WTC11 (cell line): ENCODE measurements around the gene LRRC2. TPM values are rescaled to one million over a fixed set of nuclear protein-coding genes. Genes with fewer than 3 reads are reported as not detected.
A peak's percentile ranks its signal among the peaks of the same experiment; 100 is the strongest.

Experiments used
- ATAC-seq: fragments of 200-7000 bp; cut with Tn5 transposase; 2 replicates; pipeline ENCODE4 v1.10.0; 2021; ENCODE audit warnings: mild to moderate bottlenecking, moderate library complexity
- CTCF ChIA-PET: fragments of 300-600 bp; sonication (Branson Sonifier 250); formaldehyde crosslinking; loops from one replicate; lab custom pipeline; 2021; ENCODE audit warnings: antibody characterized with exemption; lab: Charles Lee
- POLR2A ChIA-PET: fragments of 350-600 bp; sonication (Branson Sonifier 250); formaldehyde crosslinking; loops from one replicate; lab custom pipeline; 2021; ENCODE audit warnings: antibody characterized with exemption; lab: Charles Lee
- DNase-seq: peaks from one replicate; pipeline ENCODE4 v3.0.0; 2021; ENCODE audit warnings: low spot score
- H3K27ac Mint-ChIP-seq: 2 replicates; pipeline ENCODE4 v1.8.0; 2021; ENCODE audit warnings: mixed read lengths
- H3K27me3 Mint-ChIP-seq: 2 replicates; pipeline ENCODE4 v1.8.0; 2021; ENCODE audit warnings: low read depth, mild to moderate bottlenecking, moderate library complexity, mixed read lengths
- H3K36me3 Mint-ChIP-seq: 2 replicates; pipeline ENCODE4 v1.8.0; 2021; ENCODE audit warnings: mixed read lengths
- H3K4me1 Mint-ChIP-seq: 2 replicates; pipeline ENCODE4 v1.8.0; 2022; ENCODE audit warnings: mixed read lengths
- H3K4me3 Mint-ChIP-seq: 2 replicates; pipeline ENCODE4 v1.8.0; 2021; ENCODE audit warnings: mild to moderate bottlenecking, moderate library complexity, mixed read lengths
- H3K9me3 Mint-ChIP-seq: 2 replicates; pipeline ENCODE4 v1.8.0; 2021; ENCODE audit warnings: mixed read lengths
- CTCF ChIP-seq: fragments of 200-600 bp; IDR thresholded peaks from 2 replicates; pipeline ENCODE4 v1.8.0; 2022; ENCODE audit warnings: antibody characterized with exemption
- E2F4 ChIP-seq: sonication (generic); formaldehyde crosslinking; IDR thresholded peaks from 2 replicates; pipeline ENCODE4 v1.8.1; 2022; ENCODE audit warnings: low read depth, mild to moderate bottlenecking, moderate library complexity, missing genetic modification reagents, borderline replicate concordance
- E2F5 ChIP-seq: sonication (generic); formaldehyde crosslinking; IDR thresholded peaks from 2 replicates; pipeline ENCODE4 v1.8.1; 2022; ENCODE audit warnings: mild to moderate bottlenecking, moderate library complexity, missing genetic modification reagents
- EMX1 ChIP-seq: fragments of 250-450 bp; sonication (Bioruptor Pico); IDR thresholded peaks from 2 replicates; pipeline ENCODE4 v1.8.0; 2021; ENCODE audit warnings: mild to moderate bottlenecking
- ETV6 ChIP-seq: sonication (generic); formaldehyde crosslinking; IDR thresholded peaks from 2 replicates; pipeline ENCODE4 v1.8.1; 2022; ENCODE audit warnings: mild to moderate bottlenecking, missing genetic modification reagents
- GRHL2 ChIP-seq: fragments of 250-450 bp; sonication (Bioruptor Pico); IDR thresholded peaks from 2 replicates; pipeline ENCODE4 v1.8.0; 2022; ENCODE audit warnings: mild to moderate bottlenecking, moderate library complexity; ENCODE audit not compliant: insufficient replicate concordance, severe bottlenecking
- JAZF1 ChIP-seq: fragments of 250-450 bp; sonication (Bioruptor Pico); IDR thresholded peaks from 2 replicates; pipeline ENCODE4 v1.9.0; 2021; ENCODE audit warnings: moderate library complexity, mild to moderate bottlenecking, inconsistent platforms
- NR2C2 ChIP-seq: sonication (generic); formaldehyde crosslinking; IDR thresholded peaks from 2 replicates; pipeline ENCODE4 v1.8.0; 2022; ENCODE audit warnings: mild to moderate bottlenecking, missing genetic modification reagents
- PRRX2 ChIP-seq: fragments of 250-450 bp; sonication (Bioruptor Pico); IDR thresholded peaks from 2 replicates; pipeline ENCODE4 v1.8.0; 2021; ENCODE audit warnings: mild to moderate bottlenecking
- RELA ChIP-seq: sonication (generic); formaldehyde crosslinking; IDR thresholded peaks from 2 replicates; pipeline ENCODE4 v1.8.1; 2022; ENCODE audit warnings: missing genetic modification reagents, mild to moderate bottlenecking, borderline replicate concordance
- RORB ChIP-seq: fragments of 250-450 bp; sonication (Bioruptor Pico); IDR thresholded peaks from 2 replicates; pipeline ENCODE4 v1.9.0; 2021; ENCODE audit warnings: mild to moderate bottlenecking
- SMAD4 ChIP-seq: sonication (generic); formaldehyde crosslinking; IDR thresholded peaks from 2 replicates; pipeline ENCODE4 v1.8.0; 2022; ENCODE audit warnings: mild to moderate bottlenecking, missing genetic modification reagents
- SOX15 ChIP-seq: fragments of 250-450 bp; sonication (Bioruptor Pico); IDR thresholded peaks from 2 replicates; pipeline ENCODE4 v1.9.0; 2021; ENCODE audit warnings: mild to moderate bottlenecking
- SP1 ChIP-seq: sonication (generic); formaldehyde crosslinking; conservative IDR thresholded peaks from 2 replicates; pipeline ENCODE4 v1.8.1; 2022; ENCODE audit warnings: missing genetic modification reagents
- USF1 ChIP-seq: sonication (generic); formaldehyde crosslinking; IDR thresholded peaks from 2 replicates; pipeline ENCODE4 v1.8.0; 2022; ENCODE audit warnings: mild to moderate bottlenecking, missing genetic modification reagents
- ZBTB43 ChIP-seq: sonication (generic); formaldehyde crosslinking; IDR thresholded peaks from 2 replicates; pipeline ENCODE4 v1.8.1; 2023; ENCODE audit warnings: mild to moderate bottlenecking, missing genetic modification reagents
- ZNF121 ChIP-seq: sonication (generic); formaldehyde crosslinking; IDR thresholded peaks from 2 replicates; pipeline ENCODE4 v1.8.0; 2023; ENCODE audit warnings: missing genetic modification reagents
- ZNF138 ChIP-seq: sonication (generic); formaldehyde crosslinking; conservative IDR thresholded peaks from 2 replicates; pipeline ENCODE4 v1.8.1; 2022; ENCODE audit warnings: mild to moderate bottlenecking, moderate library complexity, missing genetic modification reagents
- ZNF219 ChIP-seq: sonication (generic); formaldehyde crosslinking; IDR thresholded peaks from 2 replicates; pipeline ENCODE4 v1.8.0; 2023; ENCODE audit warnings: missing genetic modification reagents, mild to moderate bottlenecking, borderline replicate concordance
- ZNF671 ChIP-seq: fragments of 250-450 bp; sonication (Bioruptor Pico); IDR thresholded peaks from 2 replicates; pipeline ENCODE4 v1.8.0; 2021; ENCODE audit warnings: mild to moderate bottlenecking
- total RNA-seq: library from RNA; stranded (reverse); gene quantifications from 3 replicates; pipeline ENCODE4 v1.2.3, GENCODE V29; 2021

The LRRC2 gene
- total RNA-seq, 1 experiment from 2014 or later, result 4.9 TPM

GRCh38 chr3:46536758-46537157 is 29.3 kb downstream of the LRRC2 start:
- Mint-ChIP-seq H3K4me1 (peaks cover 31% of the 10 kb centered on the region), H3K9me3 (peaks cover 5% of the 10 kb centered on the region; the same call in 1 of the 2 replicates), H3K27ac (0 out of 2 replicates have a peak overlapping the region, but pooled peaks have one; percentile 37), H3K27me3 (no peaks in the 10 kb centered on the region)
- ATAC-seq, result no peak
- POLR2A ChIA-PET, result no interaction called here
- no peak for DNase-seq
- TF ChIP-seq ZNF121 (CRISPR knock-in tag), result no peak
- no peak for TF ChIP-seq SP1 (CRISPR knock-in tag)
- no peak for TF ChIP-seq SMAD4
- TF ChIP-seq ZNF219, result no peak
- TF ChIP-seq EMX1 (CRISPR knock-in tag), result no peak
- no peak for TF ChIP-seq RORB (CRISPR knock-in tag)
- TF ChIP-seq GRHL2 (CRISPR knock-in tag), result no peak
- TF ChIP-seq, all 79 proteins: peak for 0
- Mint-ChIP-seq H3K36me3 (peaks cover 7% of the 10 kb centered on the region), H3K4me3 (no peak overlapping the region)
- CTCF ChIA-PET, result no interaction called here

- ChIA-PET POLR2A (interaction anchor here (1.2 kb wide), 1 partner anchor 12 kb away, joined by 3 read pairs; no protein-coding TSS in a partner anchor), CTCF (no interaction called here)
- no peak for DNase-seq
- no peak overlapping the region for H3K4me3 Mint-ChIP-seq
- H3K9me3 Mint-ChIP-seq, result peaks cover 5% of the 10 kb centered on the region; the same call in 1 of the 2 replicates
- ATAC-seq, result no peak
- H3K27me3 Mint-ChIP-seq, result no peaks in the 10 kb centered on the region
- no peak overlapping the region for H3K27ac Mint-ChIP-seq
- TF ChIP-seq E2F5 (CRISPR knock-in tag) (no peak), SOX15 (CRISPR knock-in tag) (no peak), RELA (no peak), CTCF (no peak), ETV6 (CRISPR knock-in tag) (no peak), JAZF1 (CRISPR knock-in tag) (no peak), USF1 (CRISPR knock-in tag) (no peak), PRRX2 (CRISPR knock-in tag) (no peak), ZBTB43 (CRISPR knock-in tag) (no peak), NR2C2 (no peak), ZNF671 (CRISPR knock-in tag) (no peak), ZNF138 (no peak), E2F4 (CRISPR knock-in tag) (no peak)
- H3K36me3 Mint-ChIP-seq, result peaks cover 7% of the 10 kb centered on the region
- H3K4me1 Mint-ChIP-seq, result peaks cover 31% of the 10 kb centered on the region
These were observed 30.4 kb downstream of the LRRC2 start for GRCh38 chr3:46535746-46536145.
